GM21717 (cell line): ENCODE measurements around the gene ZMIZ1.

ENCODE experiments used
- ATAC-seq: cut with Tn5 transposase; IDR thresholded peaks from one replicate; pipeline ENCODE4 v1.9.1; 2021; ENCODE audit warnings: mild to moderate bottlenecking, moderate library complexity; ENCODE audit not compliant: unreplicated experiment

Gene ZMIZ1

DNA sequence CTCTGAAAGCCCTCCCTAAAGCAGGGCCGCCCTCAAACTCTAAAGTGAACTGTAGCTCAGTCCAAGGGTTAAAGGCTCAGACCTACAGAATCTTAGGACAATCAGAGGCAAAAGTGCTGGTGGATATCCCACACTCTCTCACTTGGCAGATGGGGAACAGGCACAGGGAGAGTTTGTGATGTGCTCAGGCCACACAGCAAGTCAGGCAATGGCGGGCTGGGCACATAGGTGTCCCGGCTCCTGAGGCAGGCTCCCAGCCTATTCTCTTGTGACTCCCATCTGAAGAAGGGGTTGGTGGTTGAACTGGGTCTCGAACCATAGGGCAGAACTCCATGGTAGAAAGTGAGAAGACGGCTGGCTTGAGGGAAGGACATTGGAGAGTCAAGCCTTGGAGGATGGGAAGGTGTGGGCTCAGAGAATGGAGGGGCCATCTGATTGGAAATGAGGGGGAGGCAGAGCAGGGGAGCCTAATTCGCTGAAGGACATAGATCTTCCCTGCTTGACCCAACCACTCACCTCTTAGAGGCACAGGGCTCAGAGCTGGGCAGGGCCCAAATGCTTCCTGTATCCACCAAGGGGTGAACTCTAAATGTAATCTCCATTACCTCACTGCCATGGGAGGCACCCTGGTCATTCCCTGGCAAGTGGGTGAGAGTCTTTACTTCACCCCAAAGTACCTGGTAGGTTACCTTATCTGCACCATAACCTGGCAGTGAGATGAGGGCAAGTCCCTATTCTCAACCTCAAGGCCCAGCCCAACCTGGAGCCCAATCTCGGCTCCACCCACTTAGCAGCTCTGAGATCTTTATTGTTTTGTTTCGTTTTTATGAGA lies 4.9 kb upstream of the ZMIZ1 start:
- no peak for ATAC-seq

DNA sequence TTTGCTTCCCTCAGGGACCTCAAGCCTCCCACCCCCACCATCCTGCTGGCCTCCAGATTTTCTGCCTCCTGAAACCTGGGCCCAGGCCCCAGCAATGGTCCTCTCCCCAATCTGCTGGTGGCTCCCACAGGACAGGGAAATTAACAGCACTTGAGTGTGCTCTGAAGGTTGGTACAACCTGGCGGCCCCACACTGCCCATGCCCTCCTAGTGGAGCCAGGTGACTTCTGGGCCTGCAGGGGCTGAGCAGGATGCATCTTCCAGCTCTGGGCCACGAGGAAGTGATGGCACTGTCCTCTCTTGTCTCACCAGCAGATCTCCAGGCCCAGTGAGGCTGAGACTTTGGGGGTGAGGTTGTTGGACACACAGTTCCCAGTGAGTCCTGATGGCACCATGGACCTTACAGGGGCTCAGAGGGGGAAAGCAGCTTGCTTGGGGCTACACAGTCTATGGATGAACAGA lies 3.6 kb upstream of the ZMIZ1 start:
- ATAC-seq: no peak

DNA sequence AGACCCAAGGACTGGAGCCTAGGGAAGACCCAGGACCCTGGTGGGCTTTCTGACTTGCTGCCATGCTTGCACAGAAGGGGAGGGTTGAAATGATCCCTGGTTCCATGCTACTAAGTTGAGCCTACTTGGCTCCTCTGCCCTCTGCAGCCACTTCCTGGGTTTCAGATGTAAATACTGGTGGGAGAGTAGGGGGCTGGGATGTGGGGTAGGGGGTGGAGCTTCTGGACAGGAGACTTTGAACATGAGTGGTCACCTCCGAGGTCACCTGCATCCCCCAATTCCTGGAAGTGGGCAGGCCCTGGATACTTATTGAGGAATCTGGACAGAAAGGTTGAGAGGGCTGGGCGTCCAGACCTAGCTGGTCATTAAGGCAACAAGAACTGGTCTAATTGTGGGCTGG lies 2.9 kb upstream of the ZMIZ1 start:
- ATAC-seq: no peak

DNA sequence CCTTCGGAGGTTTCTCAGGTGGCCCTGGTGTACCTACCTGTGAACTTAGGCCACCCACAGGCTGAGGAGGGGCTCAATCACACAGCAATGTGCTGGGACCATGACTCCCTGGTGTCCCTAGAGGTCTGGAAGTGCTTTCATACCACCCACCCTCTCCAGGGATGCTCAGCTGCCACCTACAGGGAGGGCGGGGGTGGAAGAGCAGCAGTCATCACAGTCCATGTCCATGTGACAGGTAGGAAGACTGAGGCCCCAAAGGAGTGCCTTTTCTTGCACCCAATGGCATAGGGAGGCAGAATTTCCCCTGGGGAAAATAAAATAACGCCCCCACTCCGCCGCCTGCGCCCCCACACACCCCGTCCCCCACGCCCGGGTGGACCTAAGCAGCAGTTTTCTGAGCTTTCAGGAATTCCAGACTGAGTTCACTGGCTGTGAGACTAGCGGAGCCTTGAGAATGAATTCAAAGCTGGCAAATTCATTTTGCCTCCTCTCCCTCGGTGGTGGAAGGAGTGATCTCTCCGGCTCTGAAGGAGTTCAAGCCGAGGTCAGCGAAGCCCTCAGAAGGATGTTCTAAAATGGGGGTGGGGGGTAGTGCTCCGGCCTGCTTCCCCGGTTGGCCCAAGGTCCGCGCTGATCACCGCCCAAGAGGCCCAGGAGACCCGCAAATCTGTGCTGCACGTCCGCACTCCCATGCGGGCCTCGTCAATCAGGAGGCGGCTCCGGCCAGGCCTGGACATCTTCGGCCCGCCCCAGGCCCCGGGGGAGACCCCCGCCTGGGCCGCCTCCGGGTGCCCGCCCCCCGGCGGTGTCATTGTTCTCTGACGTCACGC lies 2.1 kb upstream of the ZMIZ1 start:
- ATAC-seq: no peak

GRCh38 chr10:79067241-79068202 lies 1.2 kb upstream of the ZMIZ1 start:
- no peak for ATAC-seq

DNA sequence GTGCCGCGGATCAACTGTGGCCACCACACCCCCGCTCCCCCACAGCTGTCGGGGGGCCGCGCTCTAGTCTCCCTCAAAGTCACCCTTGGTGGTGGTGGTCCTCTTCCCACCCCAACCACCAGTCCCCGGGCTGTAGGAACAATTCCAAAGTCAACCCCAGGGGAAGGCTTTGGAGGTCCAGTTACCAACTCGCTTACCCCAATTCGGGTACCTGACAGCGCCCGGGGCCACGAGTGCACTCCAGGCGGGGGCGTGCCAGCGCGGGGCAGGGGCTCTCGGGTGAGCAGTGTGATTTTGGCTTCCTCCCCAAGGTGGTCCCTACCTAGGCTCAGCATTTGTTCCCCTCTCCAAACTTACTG lies 584 bp upstream of the ZMIZ1 start:
- ATAC-seq: no peak

GRCh38 chr10:79069325-79070080 lies 737 bp downstream of the ZMIZ1 start:
- peak; percentile 11 for ATAC-seq

DNA sequence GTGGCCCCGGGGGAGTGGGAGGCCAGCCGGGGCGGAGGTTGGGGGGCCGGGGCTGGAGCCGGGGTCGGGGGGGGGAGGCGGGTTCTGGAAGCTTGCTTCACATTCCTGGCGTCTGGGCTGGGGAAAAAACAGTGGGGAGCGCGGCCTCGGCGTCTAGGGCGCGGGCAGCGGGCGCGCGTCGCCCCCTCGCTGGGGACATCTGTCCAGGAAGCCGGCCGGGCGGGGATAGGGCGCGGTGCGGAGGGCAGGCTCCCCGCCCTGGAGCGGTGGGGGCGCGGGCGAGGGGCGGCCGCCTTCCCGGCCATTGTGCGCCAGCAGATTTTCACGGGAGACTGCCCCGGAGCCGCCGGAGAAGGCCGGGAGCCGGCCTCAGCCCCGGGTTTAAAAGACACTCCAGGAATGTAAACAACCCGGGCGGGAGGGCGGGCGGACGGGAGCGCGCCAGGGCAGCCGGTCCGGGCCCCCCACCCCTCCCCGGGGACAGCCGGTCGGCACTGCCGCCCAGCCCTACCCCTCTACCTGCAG lies 1.4 kb downstream of the ZMIZ1 start:
- ATAC-seq: no peak

- no peak for ATAC-seq
Observed at GRCh38 chr10:79070606-79071395, 2.0 kb downstream of the ZMIZ1 start.

- ATAC-seq: no peak
Observed at GRCh38 chr10:79071396-79071923, 2.7 kb downstream of the ZMIZ1 start.

DNA sequence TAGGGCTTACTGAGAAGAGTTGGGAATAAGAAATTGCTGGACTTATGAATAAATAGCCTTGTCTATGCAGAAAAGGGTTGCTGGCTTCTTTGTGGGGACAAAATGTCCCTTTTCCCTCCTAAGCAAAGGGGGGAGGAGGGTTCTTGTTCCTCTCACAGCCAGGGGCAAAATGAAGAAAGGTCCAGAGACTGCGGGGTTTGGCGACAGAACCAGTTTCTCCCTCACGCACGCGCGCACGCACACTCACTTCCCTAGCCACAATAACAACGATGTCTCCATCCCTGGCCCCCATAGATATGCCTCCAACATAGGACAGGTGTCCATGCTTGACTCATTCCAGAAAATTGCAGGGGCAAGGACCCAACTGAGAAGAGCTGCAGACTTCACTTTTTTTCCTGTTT lies 3.3 kb downstream of the ZMIZ1 start:
- ATAC-seq: no peak

DNA sequence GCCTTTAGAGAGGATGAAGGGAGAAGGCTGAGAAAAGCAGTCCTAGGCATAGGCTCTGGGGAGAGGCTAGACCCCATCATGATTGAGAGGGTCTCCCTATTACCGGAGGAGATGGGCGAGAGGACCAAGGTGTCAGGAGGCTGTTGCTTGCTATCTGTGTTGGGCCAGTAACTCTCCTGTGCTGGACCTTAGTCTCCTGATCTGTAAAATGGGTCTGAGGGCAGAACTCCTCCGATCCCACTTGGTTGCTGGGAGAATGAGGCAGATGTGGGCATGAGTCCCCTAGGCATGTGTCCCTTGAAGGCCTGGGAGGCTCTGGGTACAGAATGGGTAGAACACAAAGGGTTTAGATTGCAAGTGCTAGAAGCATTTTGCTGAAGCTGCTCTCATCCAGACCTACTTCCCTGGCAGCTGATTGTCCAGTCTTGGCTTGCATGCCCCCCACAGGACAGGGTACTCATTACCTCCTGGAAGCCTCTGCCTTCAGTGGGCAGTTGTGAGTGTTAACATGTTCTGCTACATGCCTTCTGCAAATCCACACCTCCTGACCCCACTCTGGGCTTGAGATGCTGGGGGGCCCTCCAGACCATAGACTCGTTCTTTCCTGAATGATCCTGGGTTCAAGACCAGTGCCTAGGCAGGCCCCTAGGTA lies 4.4 kb downstream of the ZMIZ1 start:
- no peak for ATAC-seq

DNA sequence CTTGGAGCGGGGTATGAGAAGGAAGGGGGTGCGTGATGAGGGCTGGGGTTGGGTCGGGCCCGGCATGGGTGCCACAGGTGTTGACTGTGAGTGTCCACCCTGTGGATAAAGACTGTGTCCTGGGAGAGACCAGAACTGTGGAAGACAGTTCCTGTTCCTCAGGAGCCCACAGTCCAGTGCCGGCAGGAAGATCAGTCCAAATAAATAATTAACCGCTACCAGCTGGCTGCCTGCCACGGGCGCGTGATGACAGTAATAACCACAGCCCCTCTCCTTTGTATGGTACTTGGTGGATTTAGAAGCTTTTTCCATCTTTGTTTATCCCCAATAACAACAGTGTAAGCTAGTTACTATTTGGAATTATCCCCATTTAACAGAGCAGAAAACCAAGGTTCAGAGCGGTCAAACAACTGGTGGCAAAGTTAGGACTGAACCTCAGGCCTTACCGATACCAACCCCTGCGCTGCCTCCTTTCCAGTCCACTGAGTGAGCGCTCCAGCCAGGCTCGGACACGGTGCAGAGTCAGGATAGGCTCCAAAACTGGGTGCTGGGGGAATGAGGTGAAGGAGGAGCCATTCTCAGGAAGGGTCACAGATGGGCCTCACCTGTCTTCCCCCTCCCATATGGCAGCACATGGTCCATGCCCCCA lies 5.1 kb downstream of the ZMIZ1 start:
- ATAC-seq: no peak

DNA sequence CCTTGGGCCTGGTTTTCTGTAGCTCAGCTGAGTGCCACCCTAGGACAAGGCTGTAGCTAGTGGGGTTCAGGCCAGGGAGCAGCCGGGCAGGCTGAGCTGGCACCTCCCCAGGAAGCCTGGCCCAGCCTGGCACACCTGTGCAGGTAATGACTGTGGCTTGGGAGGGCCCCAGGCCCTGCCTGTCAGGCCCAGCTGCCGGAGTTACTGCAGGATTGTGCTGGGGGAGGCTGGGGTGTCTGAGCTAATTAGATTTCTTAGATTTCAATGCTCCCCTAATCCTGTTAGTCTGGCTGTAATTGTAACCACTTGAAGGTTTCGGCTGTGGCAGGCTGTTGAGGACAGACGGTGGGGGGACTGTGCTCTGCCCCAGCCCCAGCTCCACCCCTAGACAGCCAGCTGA lies 6.0 kb downstream of the ZMIZ1 start:
- ATAC-seq: no peak

- no peak for ATAC-seq
Observed at GRCh38 chr10:79075418-79075817, 6.7 kb downstream of the ZMIZ1 start.

GRCh38 chr10:79077488-79078173 lies 8.9 kb downstream of the ZMIZ1 start:
- ATAC-seq: no peak

GRCh38 chr10:79078367-79079053 lies 9.7 kb downstream of the ZMIZ1 start:
- no peak for ATAC-seq
